ENCODE measurements around the gene TOMM40.

GRCh38 chr19:44850641-44851109 lies 40.4 kb upstream of the TOMM40 start:
- TF ChIP-seq CTCF (IDR thresholded peaks at IDR 0.05; ENCODE audit: poor library complexity) (no peak), EZH2 (IDR thresholded peaks at IDR 0.05; ENCODE audit: borderline replicate concordance) (no peak)

Measured in hepatocyte (in vitro differentiated cells).